Pons (tissue), 1 donor: ENCODE data around the gene CTDSP1.

Source experiments
- DNase-seq: peaks from one replicate; pipeline ENCODE4 v3.0.0-alpha.2; 2016; ENCODE audit warnings: low spot score

The CTDSP1 gene

GRCh38 chr2:218383892-218384519, 15.7 kb upstream of the CTDSP1 start:
- no peak for DNase-seq

- DNase-seq = no peak
These were observed 14.7 kb upstream of the CTDSP1 start for GRCh38 chr2:218384975-218385374.

GRCh38 chr2:218386505-218387368, 12.9 kb upstream of the CTDSP1 start:
- no peak for DNase-seq

GRCh38 chr2:218387369-218388194, 12.1 kb upstream of the CTDSP1 start:
- DNase-seq = no peak

- no peak for DNase-seq
These were observed 10.1 kb upstream of the CTDSP1 start for GRCh38 chr2:218389333-218390150.

- no peak for DNase-seq
These were observed 8.5 kb upstream of the CTDSP1 start for GRCh38 chr2:218391202-218391601.

- no peak for DNase-seq
These were observed 7.2 kb upstream of the CTDSP1 start for GRCh38 chr2:218392459-218392858.

GRCh38 chr2:218392891-218393462, 6.7 kb upstream of the CTDSP1 start:
- no peak for DNase-seq

- no peak for DNase-seq
These were observed 5.8 kb upstream of the CTDSP1 start for GRCh38 chr2:218393750-218394290.

GRCh38 chr2:218394298-218395089, 5.2 kb upstream of the CTDSP1 start:
- no peak for DNase-seq

GRCh38 chr2:218395090-218395444, 4.6 kb upstream of the CTDSP1 start:
- DNase-seq = no peak

GRCh38 chr2:218395456-218395825, 4.2 kb upstream of the CTDSP1 start:
- no peak for DNase-seq

- DNase-seq = peak; percentile 98
These were observed 3.6 kb upstream of the CTDSP1 start for GRCh38 chr2:218395826-218396687.

- DNase-seq = peak; percentile 70
These were observed 2.8 kb upstream of the CTDSP1 start for GRCh38 chr2:218396688-218397462.

- no peak for DNase-seq
These were observed 2.2 kb upstream of the CTDSP1 start for GRCh38 chr2:218397463-218397819.

GRCh38 chr2:218397820-218398436, 1.7 kb upstream of the CTDSP1 start:
- peak; percentile 48 for DNase-seq

GRCh38 chr2:218398437-218399390, 954 bp upstream of the CTDSP1 start:
- peak; percentile 74 for DNase-seq
